ENCODE results near the gene RER1. TPM values are rescaled to one million over a fixed set of nuclear protein-coding genes. Genes with fewer than 3 reads are reported as not detected.

The RER1 gene
- total RNA-seq, 4 donors from 2014 or later = 51.1 to 60.5 (median 55.4) TPM

- H3K27me3 ChIP-seq = peaks cover 43 to 76% (median 57%) of the 10 kb centered on the region in 3 donors
- peaks cover 4 to 5% of the 10 kb centered on the region in 2 donors for H3K4me1 ChIP-seq
- TF ChIP-seq, protein P1, sequence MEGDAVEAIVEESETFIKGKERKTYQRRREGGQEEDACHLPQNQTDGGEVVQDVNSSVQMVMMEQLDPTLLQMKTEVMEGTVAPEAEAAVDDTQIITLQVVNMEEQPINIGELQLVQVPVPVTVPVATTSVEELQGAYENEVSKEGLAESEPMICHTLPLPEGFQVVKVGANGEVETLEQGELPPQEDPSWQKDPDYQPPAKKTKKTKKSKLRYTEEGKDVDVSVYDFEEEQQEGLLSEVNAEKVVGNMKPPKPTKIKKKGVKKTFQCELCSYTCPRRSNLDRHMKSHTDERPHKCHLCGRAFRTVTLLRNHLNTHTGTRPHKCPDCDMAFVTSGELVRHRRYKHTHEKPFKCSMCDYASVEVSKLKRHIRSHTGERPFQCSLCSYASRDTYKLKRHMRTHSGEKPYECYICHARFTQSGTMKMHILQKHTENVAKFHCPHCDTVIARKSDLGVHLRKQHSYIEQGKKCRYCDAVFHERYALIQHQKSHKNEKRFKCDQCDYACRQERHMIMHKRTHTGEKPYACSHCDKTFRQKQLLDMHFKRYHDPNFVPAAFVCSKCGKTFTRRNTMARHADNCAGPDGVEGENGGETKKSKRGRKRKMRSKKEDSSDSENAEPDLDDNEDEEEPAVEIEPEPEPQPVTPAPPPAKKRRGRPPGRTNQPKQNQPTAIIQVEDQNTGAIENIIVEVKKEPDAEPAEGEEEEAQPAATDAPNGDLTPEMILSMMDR (IDR thresholded peaks at IDR 0.05 in 4 of 5, conservative IDR thresholded peaks at IDR 0.05 in 1 of 5) = no peak
- TF ChIP-seq POLR2A (IDR thresholded peaks at IDR 0.05) = no peak
- no peak overlapping the region for H3K4me3 ChIP-seq
- H3K9me3 ChIP-seq = no peaks in the 10 kb centered on the region
- no peak for DNase-seq
- H3K36me3 ChIP-seq = no peaks in the 10 kb centered on the region
- no peak for ATAC-seq
- in situ Hi-C loops (cut with MboI; ENCODE audit: low sequenced_read_pairs in 4 of 4) (loop anchor here (10.0 to 25.0 kb wide), 2 partner anchors 126 to 368 kb away; no protein-coding TSS in a partner anchor), intact Hi-C loops (cut with DNase I; ENCODE audit: low total_unique reads) (no loop called here)
- no peak overlapping the region for H3K27ac ChIP-seq
Observed at GRCh38 chr1:2418791-2419320, 27.2 kb downstream of the RER1 start.

DNA sequence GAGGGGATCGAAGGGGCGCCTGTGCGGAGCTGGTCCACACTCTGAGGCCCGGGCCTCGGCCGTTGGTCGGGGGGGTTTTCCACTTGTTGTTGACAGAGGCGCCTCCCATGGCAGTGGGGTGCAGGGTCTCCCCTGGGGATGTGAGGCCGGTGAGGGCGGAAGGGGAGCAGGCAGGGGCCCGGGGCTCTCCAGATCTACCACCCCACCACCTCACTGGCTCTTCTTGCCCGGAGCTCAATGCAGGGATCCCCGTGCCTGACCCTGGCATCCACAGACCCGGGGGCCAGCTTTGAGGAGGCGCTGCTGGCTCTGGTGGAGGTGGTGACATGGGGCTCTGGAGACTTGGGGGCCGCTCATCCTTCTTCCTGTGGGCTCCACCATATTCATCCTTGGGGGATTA is 27.8 kb downstream of the RER1 start:
- H3K4me1 ChIP-seq = no peaks in the 10 kb centered on the region
- in situ Hi-C loops (cut with MboI; ENCODE audit: low sequenced_read_pairs in 4 of 4) = loop anchor here (10.0 to 25.0 kb wide), 2 partner anchors 125 to 368 kb away; no protein-coding TSS in a partner anchor
- H3K9me3 ChIP-seq = no peaks in the 10 kb centered on the region
- TF ChIP-seq POLR2A (IDR thresholded peaks at IDR 0.05) = no peak
- TF ChIP-seq, protein P1 (IDR thresholded peaks at IDR 0.05 in 4 of 5, conservative IDR thresholded peaks at IDR 0.05 in 1 of 5) = no peak
- no peak overlapping the region for H3K27ac ChIP-seq
- no peak overlapping the region for H3K4me3 ChIP-seq
- peaks cover 43 to 76% (median 57%) of the 10 kb centered on the region in 3 donors for H3K27me3 ChIP-seq
- H3K36me3 ChIP-seq = no peaks in the 10 kb centered on the region
- intact Hi-C loops (cut with DNase I; ENCODE audit: low total_unique reads) = no loop called here
- no peak for DNase-seq
- no peak for ATAC-seq

- no peak for ATAC-seq
- no peak for DNase-seq
- Histone ChIP-seq H3K4me3 (no peak overlapping the region), H3K4me1 (no peaks in the 10 kb centered on the region), H3K27me3 (peaks cover 29 to 61% (median 40%) of the 10 kb centered on the region in 3 donors), H3K36me3 (no peaks in the 10 kb centered on the region), H3K9me3 (no peaks in the 10 kb centered on the region), H3K27ac (no peak overlapping the region)
- in situ Hi-C loops (cut with MboI; ENCODE audit: low sequenced_read_pairs in 4 of 4) (loop anchor here in 1 of 4 donors (25.0 kb wide), 1 partner anchor 365 kb away; no protein-coding TSS in a partner anchor), intact Hi-C loops (cut with DNase I; ENCODE audit: low total_unique reads) (no loop called here)
- TF ChIP-seq POLR2A (IDR thresholded peaks at IDR 0.05) = no peak
- TF ChIP-seq, protein P1 (IDR thresholded peaks at IDR 0.05 in 4 of 5, conservative IDR thresholded peaks at IDR 0.05 in 1 of 5) = no peak
Observed at GRCh38 chr1:2422523-2422922, 30.9 kb downstream of the RER1 start.

DNA sequence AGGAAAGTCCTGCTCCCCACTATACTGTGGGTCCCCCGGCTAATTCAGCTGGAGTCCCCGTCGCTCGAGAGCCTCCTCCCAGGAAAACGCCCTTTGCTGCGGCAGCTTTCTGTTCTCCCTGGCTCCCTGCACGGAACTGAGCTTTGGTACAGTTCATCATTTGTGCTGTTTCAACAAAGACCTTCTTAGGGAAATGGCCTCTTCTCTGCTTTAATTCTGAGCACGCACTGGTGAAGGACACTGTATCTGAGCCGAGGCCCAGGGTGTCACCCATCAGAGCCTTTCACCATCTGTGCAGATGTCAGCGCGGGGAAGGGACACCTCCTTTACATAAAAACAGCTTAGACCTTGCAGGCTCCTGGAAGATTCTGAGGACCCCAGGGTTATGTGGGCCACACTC is 34.3 kb downstream of the RER1 start:
- in situ Hi-C loops (cut with MboI; ENCODE audit: low sequenced_read_pairs in 4 of 4) (no loop called here), intact Hi-C loops (cut with DNase I; ENCODE audit: low total_unique reads) (no loop called here)
- no peak for DNase-seq
- Histone ChIP-seq H3K27me3 (peaks cover 12 to 50% (median 23%) of the 10 kb centered on the region in 3 donors), H3K4me3 (no peak overlapping the region), H3K36me3 (no peaks in the 10 kb centered on the region), H3K9me3 (no peaks in the 10 kb centered on the region), H3K4me1 (no peaks in the 10 kb centered on the region), H3K27ac (no peak overlapping the region)
- no peak for TF ChIP-seq POLR2A (IDR thresholded peaks at IDR 0.05)
- TF ChIP-seq, protein P1 (IDR thresholded peaks at IDR 0.05 in 4 of 5, conservative IDR thresholded peaks at IDR 0.05 in 1 of 5) = no peak
- ATAC-seq = no peak

Data from gastrocnemius medialis (tissue), 4 donors.